HEK293 (cell line): ENCODE results near the gene ATF7IP2.

Source experiments
- CTCF ChIA-PET: fragments of 350-600 bp; formaldehyde crosslinking; extraction: SDS; loops from one replicate; lab custom pipeline; 2021; ENCODE audit warnings: antibody characterized with exemption; lab: Yijun Ruan, JAX
- POLR2A ChIA-PET: fragments of 300-600 bp; formaldehyde crosslinking; extraction: SDS; loops from one replicate; lab custom pipeline; 2020; ENCODE audit warnings: antibody characterized with exemption, inconsistent platforms; lab: Yijun Ruan, JAX
- H3K27ac ChIP-seq: fragments of 200-500 bp; sonication (Bioruptor generic); 2 replicates; pipeline ENCODE4 v1.5.1; 2014; ENCODE audit warnings: low read depth, low read length, control low read depth, inconsistent platforms; ENCODE audit errors: extremely low read depth
- H3K36me3 ChIP-seq, 2 experiments: fragments of 200-500 bp in 1 of 2; sonication (Bioruptor generic) in 1 of 2; 1 replicate in 1 of 2; 2 replicates in 1 of 2; pipeline ENCODE4 v1.5.1; 2014 to 2017; ENCODE audit warnings: inconsistent platforms in 2 of 2, low read length in 2 of 2; ENCODE audit not compliant: control insufficient read depth in 2 of 2, insufficient read depth in 1 of 2
- H3K4me1 ChIP-seq: fragments of 200-500 bp; sonication (Bioruptor generic); 2 replicates; pipeline ENCODE4 v1.5.1; 2014; ENCODE audit warnings: mild to moderate bottlenecking, low read length, inconsistent platforms; ENCODE audit not compliant: control insufficient read depth, insufficient read depth
- H3K4me3 ChIP-seq: 2 replicates; pipeline ENCODE4 v1.5.1; 2011; ENCODE audit warnings: low read depth, mild to moderate bottlenecking, control low read depth, low read length, moderate library complexity
- H3K9me3 ChIP-seq: fragments of 200-500 bp; sonication (Bioruptor generic); 2 replicates; pipeline ENCODE4 v1.5.1; 2014; ENCODE audit warnings: low read depth, low read length, inconsistent platforms; ENCODE audit not compliant: control insufficient read depth, insufficient read depth
- GLI2 ChIP-seq: fragments of 450-650 bp; formaldehyde crosslinking; IDR thresholded peaks from 2 replicates; pipeline ENCODE4; 2017; ENCODE audit warnings: missing biosample characterization, missing genetic modification characterization, low read depth, borderline replicate concordance
- HOXD13 ChIP-seq: sonication (generic); formaldehyde crosslinking; IDR thresholded peaks from 2 replicates; pipeline ENCODE4 v1.8.0; 2022; ENCODE audit warnings: missing genetic modification reagents, borderline replicate concordance
- KLF16 ChIP-seq: fragments of 450-650 bp; formaldehyde crosslinking; IDR thresholded peaks from 2 replicates; pipeline ENCODE4 v1.5.1; 2017; ENCODE audit warnings: missing biosample characterization, missing genetic modification characterization
- PRDM4 ChIP-seq: fragments of 450-650 bp; formaldehyde crosslinking; IDR thresholded peaks from 2 replicates; pipeline ENCODE4 v1.5.1; 2017; ENCODE audit warnings: missing biosample characterization, missing genetic modification characterization
- REST ChIP-seq: fragments of 450-650 bp; formaldehyde crosslinking; IDR thresholded peaks from 2 replicates; pipeline ENCODE4 v1.5.1; 2016; ENCODE audit warnings: missing biosample characterization, missing genetic modification characterization
- SCRT1 ChIP-seq: fragments of 450-650 bp; formaldehyde crosslinking; IDR thresholded peaks from 2 replicates; pipeline ENCODE4 v1.5.1; 2016; ENCODE audit warnings: missing biosample characterization, missing genetic modification characterization, borderline replicate concordance
- SP2 ChIP-seq: fragments of 450-650 bp; formaldehyde crosslinking; IDR thresholded peaks from 2 replicates; pipeline ENCODE4 v1.5.1; 2016; ENCODE audit warnings: missing biosample characterization, missing genetic modification characterization
- SP3 ChIP-seq: fragments of 450-650 bp; formaldehyde crosslinking; IDR thresholded peaks from 2 replicates; pipeline ENCODE4 v1.5.1; 2016; ENCODE audit warnings: missing biosample characterization, missing genetic modification characterization
- TCF7L2 ChIP-seq: IDR thresholded peaks from 2 replicates; pipeline ENCODE4 v1.6.1; 2011; ENCODE audit warnings: low read depth, mild to moderate bottlenecking, inconsistent platforms, low read length, moderate library complexity, borderline replicate concordance
- ZBTB11 ChIP-seq: fragments of 450-650 bp; formaldehyde crosslinking; conservative IDR thresholded peaks from 2 replicates; pipeline ENCODE4 v1.5.1; 2016; ENCODE audit warnings: low read depth, missing biosample characterization, missing genetic modification characterization
- ZBTB17 ChIP-seq: fragments of 450-650 bp; formaldehyde crosslinking; IDR thresholded peaks from 2 replicates; pipeline ENCODE4 v1.5.1; 2016; ENCODE audit warnings: missing biosample characterization, missing genetic modification characterization
- ZBTB6 ChIP-seq: fragments of 450-650 bp; formaldehyde crosslinking; IDR thresholded peaks from 2 replicates; pipeline ENCODE4 v1.5.1; 2017; ENCODE audit warnings: missing biosample characterization, missing genetic modification characterization
- ZIC2 ChIP-seq: fragments of 450-650 bp; formaldehyde crosslinking; IDR thresholded peaks from 2 replicates; pipeline ENCODE4 v1.5.1; 2016; ENCODE audit warnings: missing biosample characterization, missing genetic modification characterization
- ZNF132 ChIP-seq: fragments of 450-650 bp; formaldehyde crosslinking; IDR thresholded peaks from 2 replicates; pipeline ENCODE4 v1.5.1; 2017; ENCODE audit warnings: missing biosample characterization, missing genetic modification characterization, borderline replicate concordance
- ZNF24 ChIP-seq: fragments of 450-650 bp; formaldehyde crosslinking; IDR thresholded peaks from 2 replicates; pipeline ENCODE4 v1.5.1; 2016; ENCODE audit warnings: missing biosample characterization, missing genetic modification characterization
- ZNF302 ChIP-seq: fragments of 450-650 bp; formaldehyde crosslinking; IDR thresholded peaks from 2 replicates; pipeline ENCODE4 v1.5.1; 2016; ENCODE audit warnings: missing biosample characterization, missing genetic modification characterization, low read depth
- ZNF341 ChIP-seq: fragments of 450-650 bp; formaldehyde crosslinking; IDR thresholded peaks from 2 replicates; pipeline ENCODE4; 2016; ENCODE audit warnings: low read depth, missing biosample characterization, missing genetic modification characterization
- ZNF366 ChIP-seq: fragments of 450-650 bp; formaldehyde crosslinking; conservative IDR thresholded peaks from 2 replicates; pipeline ENCODE4 v1.5.1; 2016; ENCODE audit warnings: missing biosample characterization, missing genetic modification characterization
- ZNF37A ChIP-seq: fragments of 450-650 bp; IDR thresholded peaks from 2 replicates; pipeline ENCODE4 v1.5.1; 2018; ENCODE audit warnings: missing biosample characterization, missing genetic modification characterization
- ZNF785 ChIP-seq: fragments of 450-650 bp; formaldehyde crosslinking; IDR thresholded peaks from 2 replicates; pipeline ENCODE4 v1.5.1; 2016; ENCODE audit warnings: missing biosample characterization, missing genetic modification characterization
- ZNF792 ChIP-seq: fragments of 450-650 bp; formaldehyde crosslinking; IDR thresholded peaks from 2 replicates; pipeline ENCODE4 v1.5.1; 2016; ENCODE audit warnings: missing biosample characterization, missing genetic modification characterization
- ZSCAN5A ChIP-seq: fragments of 450-650 bp; formaldehyde crosslinking; IDR thresholded peaks from 2 replicates; pipeline ENCODE4 v1.5.1; 2016; ENCODE audit warnings: missing biosample characterization, missing genetic modification characterization

Gene ATF7IP2

GRCh38 chr16:10385725-10386516 is at the start of gene ATF7IP2:
Gene ATF7IP2 (plus strand): TSS chr16:10386061. CDS start chr16:10430621, 44,560 bp downstream.
- CTCF ChIA-PET: interaction anchor here (0.6 to 0.7 kb wide), 2 partner anchors 46 to 132 kb away, joined by 3 to 4 read pairs; no protein-coding TSS in a partner anchor
- Histone ChIP-seq H3K9me3 (no peaks in the 10 kb centered on the region), H3K4me1 (no peaks in the 10 kb centered on the region), H3K4me3 (peak within 1 kb of the TSS; percentile 75), H3K36me3 (peaks cover 8 to 15% of the 10 kb centered on the region in 2 experiments; a peak in 2 of 3 replicates), H3K27ac (peak within 1 kb of the TSS; percentile 60; the same call in 1 of the 2 replicates)
- POLR2A ChIA-PET: interaction anchor here (0.6 to 1.3 kb wide), 5 partner anchors 17 to 1299 kb away, joined by 3 to 6 read pairs (median 6); no protein-coding TSS in a partner anchor
- TF ChIP-seq ZBTB17 (tag by site-specific recombination) (peak; percentile 54; the same call in 1 of the 2 replicates), ZSCAN5A (tag by site-specific recombination) (0 out of 2 replicates have a peak, but pooled peaks have one; percentile 60), REST (tag by site-specific recombination) (0 out of 2 replicates have a peak, but pooled peaks have one; percentile 14), PRDM4 (tag by site-specific recombination) (no peak), ZNF302 (no peak), ZBTB11 (tag by site-specific recombination) (peak; percentile 87), ZNF132 (tag by site-specific recombination) (no peak), HOXD13 (CRISPR knock-in tag) (no peak), ZNF366 (tag by site-specific recombination) (no peak), ZNF792 (tag by site-specific recombination) (0 out of 2 replicates have a peak, but pooled peaks have one; percentile 23), ZIC2 (tag by site-specific recombination) (0 out of 2 replicates have a peak, but pooled peaks have one; percentile 18), ZNF37A (tag by site-specific recombination) (no peak), SP2 (tag by site-specific recombination) (peak; percentile 98), KLF16 (0 out of 2 replicates have a peak, but pooled peaks have one; percentile 64), ZBTB6 (peak; percentile 95), ZNF341 (tag by site-specific recombination) (peak; percentile 33), GLI2 (tag by site-specific recombination) (no peak), SCRT1 (tag by site-specific recombination) (no peak), ZNF785 (0 out of 2 replicates have a peak, but pooled peaks have one; percentile 14), ZNF24 (tag by site-specific recombination) (peak; percentile 42; the same call in 1 of the 2 replicates), SP3 (tag by site-specific recombination) (peak; percentile 81), TCF7L2 (no peak)
